Liver (tissue), 3 donors: ENCODE results near the gene ADAM8.
"Not testable (repeated sequence)": the region's sequence is repeated elsewhere in the genome, so short reads cannot be mapped to it uniquely, and the experiment has no call there.

ENCODE experiments used
- ATF3 ChIP-seq: IDR thresholded peaks from 2 replicates; pipeline ENCODE4 v1.6.1; 2016; ENCODE audit warnings: antibody characterized with exemption
- FOXA1 ChIP-seq: IDR thresholded peaks from 2 replicates; pipeline ENCODE4 v1.6.1; 2016; ENCODE audit warnings: antibody characterized with exemption
- GABPA ChIP-seq, 2 donors: IDR thresholded peaks in 1 of 2; conservative IDR thresholded peaks in 1 of 2; 2 replicates each; pipeline ENCODE4 v1.6.1; 2016; ENCODE audit warnings: antibody characterized with exemption in 2 of 2, mild to moderate bottlenecking in 1 of 2, moderate library complexity in 1 of 2
- HNF4G ChIP-seq: IDR thresholded peaks from 2 replicates; pipeline ENCODE4 v1.6.1; 2016; ENCODE audit warnings: antibody characterized with exemption
- RAD21 ChIP-seq, 2 donors: IDR thresholded peaks; 2 replicates each; pipeline ENCODE4 v1.6.1; 2016; ENCODE audit warnings: antibody characterized with exemption in 2 of 2, mild to moderate bottlenecking in 2 of 2
- SP1 ChIP-seq: IDR thresholded peaks from 2 replicates; pipeline ENCODE4 v1.6.1; 2018; ENCODE audit warnings: antibody characterized with exemption, mild to moderate bottlenecking
- TAF1 ChIP-seq: conservative IDR thresholded peaks from 2 replicates; pipeline ENCODE4 v1.6.1; 2016; ENCODE audit warnings: antibody characterized with exemption, mild to moderate bottlenecking
- YY1 ChIP-seq: IDR thresholded peaks from 2 replicates; pipeline ENCODE4 v1.6.1; 2016; ENCODE audit warnings: antibody characterized with exemption, mild to moderate bottlenecking
- TF ChIP-seq, protein P1 (sequence below): fragments of 150-350 bp; IDR thresholded peaks from 2 replicates; pipeline ENCODE4 v1.5.1; 2017; ENCODE audit warnings: improper control_type of control experiment, low read depth, low read length; ENCODE audit not compliant: missing input control
- TF ChIP-seq, protein P2 (sequence below): IDR thresholded peaks from 2 replicates; pipeline ENCODE4 v1.6.1; 2016; ENCODE audit warnings: antibody characterized with exemption
- TF ChIP-seq, protein P3 (sequence below): IDR thresholded peaks from 2 replicates; pipeline ENCODE4 v1.6.1; 2016; ENCODE audit warnings: antibody characterized with exemption, mild to moderate bottlenecking
- TF ChIP-seq, protein P4 (sequence below): IDR thresholded peaks from 2 replicates; pipeline ENCODE4 v1.6.1; 2016; ENCODE audit warnings: antibody characterized with exemption
- donor health status: healthy.
- donor health status: healthy.

GRCh38 chr10:133265052-133265451, 11.6 kb downstream of the ADAM8 start:
- TF ChIP-seq, protein P1, sequence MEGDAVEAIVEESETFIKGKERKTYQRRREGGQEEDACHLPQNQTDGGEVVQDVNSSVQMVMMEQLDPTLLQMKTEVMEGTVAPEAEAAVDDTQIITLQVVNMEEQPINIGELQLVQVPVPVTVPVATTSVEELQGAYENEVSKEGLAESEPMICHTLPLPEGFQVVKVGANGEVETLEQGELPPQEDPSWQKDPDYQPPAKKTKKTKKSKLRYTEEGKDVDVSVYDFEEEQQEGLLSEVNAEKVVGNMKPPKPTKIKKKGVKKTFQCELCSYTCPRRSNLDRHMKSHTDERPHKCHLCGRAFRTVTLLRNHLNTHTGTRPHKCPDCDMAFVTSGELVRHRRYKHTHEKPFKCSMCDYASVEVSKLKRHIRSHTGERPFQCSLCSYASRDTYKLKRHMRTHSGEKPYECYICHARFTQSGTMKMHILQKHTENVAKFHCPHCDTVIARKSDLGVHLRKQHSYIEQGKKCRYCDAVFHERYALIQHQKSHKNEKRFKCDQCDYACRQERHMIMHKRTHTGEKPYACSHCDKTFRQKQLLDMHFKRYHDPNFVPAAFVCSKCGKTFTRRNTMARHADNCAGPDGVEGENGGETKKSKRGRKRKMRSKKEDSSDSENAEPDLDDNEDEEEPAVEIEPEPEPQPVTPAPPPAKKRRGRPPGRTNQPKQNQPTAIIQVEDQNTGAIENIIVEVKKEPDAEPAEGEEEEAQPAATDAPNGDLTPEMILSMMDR: not testable (repeated sequence)
- not testable (repeated sequence) for TF ChIP-seq SP1; YY1; RAD21 (IDR thresholded peaks at IDR 0.05); HNF4G; GABPA (IDR thresholded peaks at IDR 0.05 in 1 of 2, conservative IDR thresholded peaks at IDR 0.05 in 1 of 2); TAF1; FOXA1; ATF3
- TF ChIP-seq, protein P2, sequence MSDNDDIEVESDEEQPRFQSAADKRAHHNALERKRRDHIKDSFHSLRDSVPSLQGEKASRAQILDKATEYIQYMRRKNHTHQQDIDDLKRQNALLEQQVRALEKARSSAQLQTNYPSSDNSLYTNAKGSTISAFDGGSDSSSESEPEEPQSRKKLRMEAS: not testable (repeated sequence)
- TF ChIP-seq, protein P3, sequence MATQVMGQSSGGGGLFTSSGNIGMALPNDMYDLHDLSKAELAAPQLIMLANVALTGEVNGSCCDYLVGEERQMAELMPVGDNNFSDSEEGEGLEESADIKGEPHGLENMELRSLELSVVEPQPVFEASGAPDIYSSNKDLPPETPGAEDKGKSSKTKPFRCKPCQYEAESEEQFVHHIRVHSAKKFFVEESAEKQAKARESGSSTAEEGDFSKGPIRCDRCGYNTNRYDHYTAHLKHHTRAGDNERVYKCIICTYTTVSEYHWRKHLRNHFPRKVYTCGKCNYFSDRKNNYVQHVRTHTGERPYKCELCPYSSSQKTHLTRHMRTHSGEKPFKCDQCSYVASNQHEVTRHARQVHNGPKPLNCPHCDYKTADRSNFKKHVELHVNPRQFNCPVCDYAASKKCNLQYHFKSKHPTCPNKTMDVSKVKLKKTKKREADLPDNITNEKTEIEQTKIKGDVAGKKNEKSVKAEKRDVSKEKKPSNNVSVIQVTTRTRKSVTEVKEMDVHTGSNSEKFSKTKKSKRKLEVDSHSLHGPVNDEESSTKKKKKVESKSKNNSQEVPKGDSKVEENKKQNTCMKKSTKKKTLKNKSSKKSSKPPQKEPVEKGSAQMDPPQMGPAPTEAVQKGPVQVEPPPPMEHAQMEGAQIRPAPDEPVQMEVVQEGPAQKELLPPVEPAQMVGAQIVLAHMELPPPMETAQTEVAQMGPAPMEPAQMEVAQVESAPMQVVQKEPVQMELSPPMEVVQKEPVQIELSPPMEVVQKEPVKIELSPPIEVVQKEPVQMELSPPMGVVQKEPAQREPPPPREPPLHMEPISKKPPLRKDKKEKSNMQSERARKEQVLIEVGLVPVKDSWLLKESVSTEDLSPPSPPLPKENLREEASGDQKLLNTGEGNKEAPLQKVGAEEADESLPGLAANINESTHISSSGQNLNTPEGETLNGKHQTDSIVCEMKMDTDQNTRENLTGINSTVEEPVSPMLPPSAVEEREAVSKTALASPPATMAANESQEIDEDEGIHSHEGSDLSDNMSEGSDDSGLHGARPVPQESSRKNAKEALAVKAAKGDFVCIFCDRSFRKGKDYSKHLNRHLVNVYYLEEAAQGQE: not testable (repeated sequence)
- TF ChIP-seq, protein P4, sequence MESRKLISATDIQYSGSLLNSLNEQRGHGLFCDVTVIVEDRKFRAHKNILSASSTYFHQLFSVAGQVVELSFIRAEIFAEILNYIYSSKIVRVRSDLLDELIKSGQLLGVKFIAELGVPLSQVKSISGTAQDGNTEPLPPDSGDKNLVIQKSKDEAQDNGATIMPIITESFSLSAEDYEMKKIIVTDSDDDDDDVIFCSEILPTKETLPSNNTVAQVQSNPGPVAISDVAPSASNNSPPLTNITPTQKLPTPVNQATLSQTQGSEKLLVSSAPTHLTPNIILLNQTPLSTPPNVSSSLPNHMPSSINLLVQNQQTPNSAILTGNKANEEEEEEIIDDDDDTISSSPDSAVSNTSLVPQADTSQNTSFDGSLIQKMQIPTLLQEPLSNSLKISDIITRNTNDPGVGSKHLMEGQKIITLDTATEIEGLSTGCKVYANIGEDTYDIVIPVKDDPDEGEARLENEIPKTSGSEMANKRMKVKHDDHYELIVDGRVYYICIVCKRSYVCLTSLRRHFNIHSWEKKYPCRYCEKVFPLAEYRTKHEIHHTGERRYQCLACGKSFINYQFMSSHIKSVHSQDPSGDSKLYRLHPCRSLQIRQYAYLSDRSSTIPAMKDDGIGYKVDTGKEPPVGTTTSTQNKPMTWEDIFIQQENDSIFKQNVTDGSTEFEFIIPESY: not testable (repeated sequence)
